Astrocyte of the spinal cord (primary cell): ENCODE results near the gene SLC38A3.
"Not testable (repeated sequence)": the region's sequence is repeated elsewhere in the genome, so short reads cannot be mapped to it uniquely, and the experiment has no call there.

Source experiments
- DNase-seq: peaks from one replicate; pipeline ENCODE4 v3.0.0; 2011; ENCODE audit warnings: low read depth, low spot score
- H3K4me3 ChIP-seq: 2 replicates; pipeline ENCODE4 v1.5.1; 2011; ENCODE audit warnings: low read depth, mild to moderate bottlenecking, low read length, moderate library complexity
- in situ Hi-C: cut with HindIII; loops from 2 replicates; pipeline ENCODE4 v1.10.0; 2017; ENCODE audit warnings: low sequenced_read_pairs
- TF ChIP-seq, protein P1 (sequence below): IDR thresholded peaks from 2 replicates; pipeline ENCODE4 v1.5.1; 2012; ENCODE audit warnings: low read depth, mild to moderate bottlenecking, low read length, inconsistent platforms

Gene SLC38A3

DNA sequence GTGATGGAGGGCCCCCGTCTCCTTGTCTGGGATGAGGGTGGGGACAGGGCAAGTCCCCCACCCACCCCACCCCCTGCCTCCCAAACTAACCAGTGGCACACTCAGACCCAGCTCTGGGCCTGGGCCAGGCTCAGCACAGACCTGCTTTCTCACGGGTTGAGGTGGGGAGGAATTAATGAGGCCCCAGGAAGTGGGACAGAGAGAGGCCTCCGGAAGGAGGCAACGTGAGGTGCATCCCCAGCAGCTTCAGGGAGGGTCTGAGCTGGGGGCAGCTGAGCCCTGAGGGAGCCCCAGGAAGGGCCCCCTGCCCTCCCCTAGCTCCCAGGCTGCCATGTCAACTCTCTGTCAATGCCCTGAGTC is 16.0 kb downstream of the SLC38A3 start:
- no peak for DNase-seq
- TF ChIP-seq, protein P1, sequence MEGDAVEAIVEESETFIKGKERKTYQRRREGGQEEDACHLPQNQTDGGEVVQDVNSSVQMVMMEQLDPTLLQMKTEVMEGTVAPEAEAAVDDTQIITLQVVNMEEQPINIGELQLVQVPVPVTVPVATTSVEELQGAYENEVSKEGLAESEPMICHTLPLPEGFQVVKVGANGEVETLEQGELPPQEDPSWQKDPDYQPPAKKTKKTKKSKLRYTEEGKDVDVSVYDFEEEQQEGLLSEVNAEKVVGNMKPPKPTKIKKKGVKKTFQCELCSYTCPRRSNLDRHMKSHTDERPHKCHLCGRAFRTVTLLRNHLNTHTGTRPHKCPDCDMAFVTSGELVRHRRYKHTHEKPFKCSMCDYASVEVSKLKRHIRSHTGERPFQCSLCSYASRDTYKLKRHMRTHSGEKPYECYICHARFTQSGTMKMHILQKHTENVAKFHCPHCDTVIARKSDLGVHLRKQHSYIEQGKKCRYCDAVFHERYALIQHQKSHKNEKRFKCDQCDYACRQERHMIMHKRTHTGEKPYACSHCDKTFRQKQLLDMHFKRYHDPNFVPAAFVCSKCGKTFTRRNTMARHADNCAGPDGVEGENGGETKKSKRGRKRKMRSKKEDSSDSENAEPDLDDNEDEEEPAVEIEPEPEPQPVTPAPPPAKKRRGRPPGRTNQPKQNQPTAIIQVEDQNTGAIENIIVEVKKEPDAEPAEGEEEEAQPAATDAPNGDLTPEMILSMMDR = no peak
- in situ Hi-C loops = no loop called here
- H3K4me3 ChIP-seq = no peak overlapping the region

DNA sequence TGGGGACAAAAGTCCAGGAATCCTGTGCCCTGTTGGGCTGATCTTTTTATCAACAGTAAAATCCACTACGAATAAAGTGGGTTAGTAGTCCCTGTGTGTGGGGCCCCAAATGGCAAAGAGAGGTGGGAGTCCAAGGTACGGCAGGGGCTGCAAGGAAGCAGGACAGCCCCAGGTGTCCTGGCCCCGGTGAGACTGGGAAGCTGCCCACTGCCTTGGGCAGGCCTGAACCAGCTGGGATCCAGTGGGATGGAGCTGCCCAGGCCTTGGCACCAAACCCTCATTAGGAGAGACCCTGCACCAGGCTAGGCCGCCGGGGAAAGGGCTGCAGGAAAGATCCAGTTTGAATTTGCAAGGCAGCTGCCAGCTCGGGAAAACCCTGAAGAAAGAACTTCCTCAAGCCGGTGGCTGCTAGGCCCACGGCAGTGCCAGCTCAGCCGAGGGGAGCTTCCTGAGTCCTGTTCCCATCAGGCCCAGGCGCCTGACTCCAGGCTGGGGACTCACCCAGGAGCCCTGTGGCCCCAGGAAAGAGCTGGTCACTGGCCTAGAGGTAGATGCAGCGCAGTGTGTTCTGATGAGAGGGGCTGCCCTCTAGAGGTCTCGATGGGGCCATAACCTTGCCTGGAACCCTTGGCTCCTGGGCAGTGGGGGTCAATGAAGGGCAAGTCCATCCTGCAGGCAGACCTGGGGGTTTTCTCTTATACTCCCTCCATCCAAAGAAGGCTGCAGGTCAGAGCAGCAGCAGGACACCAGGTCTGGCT is 16.5 kb downstream of the SLC38A3 start:
- in situ Hi-C loops = no loop called here
- DNase-seq = no peak
- TF ChIP-seq, protein P1 = no peak
- H3K4me3 ChIP-seq = no peak overlapping the region

DNA sequence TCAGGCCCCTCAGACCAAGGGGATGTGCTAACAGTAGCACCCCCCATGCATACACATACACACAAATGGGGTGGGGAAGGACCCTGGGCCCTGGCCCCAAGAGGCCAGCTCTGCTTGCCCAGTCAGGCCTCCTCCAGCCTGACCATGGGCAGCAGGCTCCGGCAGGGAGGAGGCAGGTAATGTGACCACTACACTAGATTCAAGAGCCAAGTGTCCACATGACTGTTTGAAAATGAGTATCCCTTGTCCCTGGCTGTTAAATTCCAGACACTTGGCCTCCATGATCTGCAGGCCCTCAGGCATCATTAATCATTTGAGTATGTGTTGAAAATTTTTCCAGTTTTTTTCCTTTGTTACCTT is 17.1 kb downstream of the SLC38A3 start:
- in situ Hi-C loops = no loop called here
- TF ChIP-seq, protein P1 = no peak
- no peak for DNase-seq
- H3K4me3 ChIP-seq = no peak overlapping the region

DNA sequence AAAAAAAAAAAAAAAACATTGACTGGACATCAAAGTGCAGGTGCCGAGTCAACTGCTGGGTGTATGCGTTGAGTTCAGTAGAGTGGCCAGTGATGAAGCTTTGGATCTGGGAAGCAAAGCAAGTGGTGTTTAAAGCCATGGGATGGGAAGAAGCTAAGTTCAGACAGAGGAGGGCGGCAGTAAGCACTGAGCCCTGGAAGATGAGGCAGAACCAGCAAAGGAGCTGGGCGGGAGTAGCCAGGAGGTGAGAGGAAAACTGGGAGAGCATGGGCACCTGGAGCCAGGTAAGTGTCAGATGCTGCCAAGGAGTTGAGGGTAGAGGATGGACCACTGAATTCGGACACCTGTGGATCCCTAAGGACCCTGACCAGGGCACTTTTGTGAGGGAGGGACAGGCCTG is 19.6 kb downstream of the SLC38A3 start:
- in situ Hi-C loops = no loop called here
- H3K4me3 ChIP-seq = no peak overlapping the region
- no peak for DNase-seq
- TF ChIP-seq, protein P1 = no peak

DNA sequence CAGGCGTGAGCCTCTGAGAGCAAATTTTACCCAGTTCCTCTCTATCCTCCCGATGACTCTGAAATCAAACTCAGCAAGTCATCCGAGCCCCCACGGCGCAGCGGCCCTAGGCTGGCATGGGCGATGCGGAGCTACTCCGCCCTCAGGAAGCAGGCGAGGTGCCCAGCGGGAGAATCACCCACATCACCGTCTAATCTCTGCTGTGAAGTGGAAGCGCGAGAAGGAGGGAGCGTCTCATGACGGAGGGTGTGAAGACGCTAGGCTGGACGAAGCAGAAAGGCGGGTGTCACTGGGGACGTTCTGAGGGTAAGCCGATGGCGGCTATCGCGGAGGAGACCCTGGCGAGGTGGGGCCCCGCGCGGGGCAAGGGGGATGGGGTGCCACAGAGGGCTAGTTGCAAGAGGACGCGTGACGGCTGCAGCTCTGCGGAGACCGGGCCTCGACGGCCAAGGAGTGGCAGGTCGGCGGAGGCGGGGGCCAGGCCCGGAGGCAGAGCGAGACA is 21.9 kb downstream of the SLC38A3 start:
- in situ Hi-C loops = no loop called here
- H3K4me3 ChIP-seq = peak overlapping the region; percentile 49
- TF ChIP-seq, protein P1 = no peak
- peak; percentile 50 for DNase-seq

DNA sequence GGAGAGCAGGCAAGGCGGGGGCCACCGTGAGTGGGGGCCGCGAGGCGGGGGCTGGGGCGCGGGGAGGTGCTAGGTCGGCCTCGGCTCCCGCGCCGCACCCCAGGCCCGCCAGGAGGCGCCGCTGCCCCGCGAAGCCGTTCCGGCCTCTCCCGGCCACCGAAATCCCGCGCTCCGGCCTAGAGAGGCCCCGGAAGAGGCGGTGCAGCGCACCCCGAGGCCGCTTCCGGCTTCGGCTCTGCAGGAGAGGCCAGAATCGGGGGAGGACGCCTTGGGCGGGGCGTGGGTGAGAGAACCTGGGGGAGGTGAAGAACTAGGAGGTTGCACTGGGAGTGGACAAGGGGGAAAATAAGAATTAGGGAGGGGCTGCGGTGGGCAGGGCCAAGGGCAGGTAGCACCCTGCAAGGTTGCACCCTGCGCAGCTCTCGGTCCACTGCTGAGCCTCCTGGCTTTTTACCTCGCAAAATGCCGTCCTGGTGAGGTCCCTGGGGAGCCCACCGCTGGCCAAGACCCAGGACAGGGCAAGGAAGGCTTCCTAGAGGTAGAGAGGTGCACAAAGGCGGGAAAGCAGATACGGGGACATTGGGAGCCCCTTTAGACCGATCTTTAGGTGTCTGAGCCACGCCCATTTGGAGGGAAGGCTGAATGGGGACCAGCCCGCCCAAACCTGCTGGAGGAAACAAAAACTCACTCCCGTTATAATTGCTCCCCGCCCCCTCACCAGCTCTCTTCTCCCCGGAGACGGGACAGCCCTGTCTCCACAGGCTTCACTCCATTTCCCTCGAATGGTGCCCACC is 22.5 kb downstream of the SLC38A3 start:
- DNase-seq = peak; percentile 89
- in situ Hi-C loops = no loop called here
- TF ChIP-seq, protein P1 = peak; percentile 61
- peak overlapping the region; percentile 74 for H3K4me3 ChIP-seq

DNA sequence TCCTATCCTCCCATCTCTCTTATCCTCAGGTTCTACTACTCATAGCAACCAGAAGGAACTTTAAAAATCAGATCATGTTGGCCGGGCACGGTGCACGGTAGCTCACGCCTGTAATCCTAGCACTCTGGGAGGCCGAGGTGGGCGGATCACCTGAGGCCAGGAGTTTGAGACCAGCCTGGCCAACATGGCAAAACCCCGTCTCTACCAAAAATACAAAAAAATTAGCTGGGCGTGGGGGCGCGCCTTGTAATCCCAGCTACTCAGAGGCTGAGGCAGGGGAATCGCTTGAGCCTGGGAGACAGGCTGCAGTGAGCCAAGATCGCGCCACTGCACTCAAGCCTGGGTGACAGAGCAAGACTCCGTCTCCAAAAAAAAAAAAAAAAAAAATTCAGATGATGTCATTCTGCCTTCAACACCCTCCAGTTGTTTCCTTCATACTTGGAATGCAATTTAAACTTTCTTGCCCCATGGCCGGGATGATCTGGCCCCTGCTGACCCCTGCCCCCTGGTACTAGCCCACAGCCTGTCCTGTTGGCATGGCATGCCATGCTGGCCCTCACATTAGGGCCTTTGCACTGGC is 23.2 kb downstream of the SLC38A3 start:
- H3K4me3 ChIP-seq = peak overlapping the region; percentile 74

More for the DNA sequence above, 23.2 kb downstream of the SLC38A3 start:
- DNase-seq, in situ Hi-C loops: not testable (repeated sequence)
